DOHH2 (cell line): ENCODE measurements around the gene CADPS.

ENCODE experiments used
- EZH2phosphoT487 ChIP-seq: fragments of 200-600 bp; sonication (generic); IDR thresholded peaks from 2 replicates; pipeline ENCODE4 v1.6.1; 2017; ENCODE audit warnings: borderline replicate concordance, mild to moderate bottlenecking, antibody characterized with exemption, low read length, moderate library complexity, mixed read lengths
- TF ChIP-seq, protein P1 (sequence below): fragments of 200-600 bp; sonication (generic); IDR thresholded peaks from one replicate; pipeline ENCODE4 v1.5.1; 2014; ENCODE audit warnings: antibody characterized with exemption, mild to moderate bottlenecking, low read depth, low read length; ENCODE audit not compliant: poor library complexity, severe bottlenecking

- TF ChIP-seq, protein P1, sequence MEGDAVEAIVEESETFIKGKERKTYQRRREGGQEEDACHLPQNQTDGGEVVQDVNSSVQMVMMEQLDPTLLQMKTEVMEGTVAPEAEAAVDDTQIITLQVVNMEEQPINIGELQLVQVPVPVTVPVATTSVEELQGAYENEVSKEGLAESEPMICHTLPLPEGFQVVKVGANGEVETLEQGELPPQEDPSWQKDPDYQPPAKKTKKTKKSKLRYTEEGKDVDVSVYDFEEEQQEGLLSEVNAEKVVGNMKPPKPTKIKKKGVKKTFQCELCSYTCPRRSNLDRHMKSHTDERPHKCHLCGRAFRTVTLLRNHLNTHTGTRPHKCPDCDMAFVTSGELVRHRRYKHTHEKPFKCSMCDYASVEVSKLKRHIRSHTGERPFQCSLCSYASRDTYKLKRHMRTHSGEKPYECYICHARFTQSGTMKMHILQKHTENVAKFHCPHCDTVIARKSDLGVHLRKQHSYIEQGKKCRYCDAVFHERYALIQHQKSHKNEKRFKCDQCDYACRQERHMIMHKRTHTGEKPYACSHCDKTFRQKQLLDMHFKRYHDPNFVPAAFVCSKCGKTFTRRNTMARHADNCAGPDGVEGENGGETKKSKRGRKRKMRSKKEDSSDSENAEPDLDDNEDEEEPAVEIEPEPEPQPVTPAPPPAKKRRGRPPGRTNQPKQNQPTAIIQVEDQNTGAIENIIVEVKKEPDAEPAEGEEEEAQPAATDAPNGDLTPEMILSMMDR = no peak
- no peak for TF ChIP-seq EZH2phosphoT487
These were observed 116.7 kb downstream of the CADPS start for GRCh38 chr3:62758296-62759066.
